T-helper 17 cell (primary cell): ENCODE results near the gene MUC5B. TPM values are rescaled to one million over a fixed set of nuclear protein-coding genes. Genes with fewer than 3 reads are reported as not detected.

Source experiments
- ATAC-seq: fragments of 150-1000 bp; cut with Tn5 transposase; 2 replicates; pipeline ENCODE4 v1.10.0; 2021; ENCODE audit warnings: mild to moderate bottlenecking, moderate library complexity
- DNase-seq, 3 donors: peaks; one replicate each; pipeline versions ENCODE4 v3.0.0 to v3.0.0-alpha.2; 2020 to 2021
- H3K9me3 ChIP-seq: one replicate; pipeline ENCODE4 v1.7.0; 2013; ENCODE audit warnings: low read length, mild to moderate bottlenecking; ENCODE audit not compliant: control insufficient read depth, poor library complexity, severe bottlenecking
- H3K27ac Mint-ChIP-seq: one replicate; pipeline ENCODE4 v1.8.0; 2022; ENCODE audit warnings: mild to moderate bottlenecking, moderate library complexity, mixed read lengths
- H3K27me3 Mint-ChIP-seq: one replicate; pipeline ENCODE4 v1.8.0; 2022; ENCODE audit warnings: mixed read lengths
- H3K36me3 Mint-ChIP-seq: one replicate; pipeline ENCODE4 v1.8.0; 2022; ENCODE audit warnings: low read depth, mixed read lengths
- H3K4me1 Mint-ChIP-seq: one replicate; pipeline ENCODE4 v1.8.0; 2022; ENCODE audit warnings: mild to moderate bottlenecking, mixed read lengths
- H3K4me3 Mint-ChIP-seq: one replicate; pipeline ENCODE4 v1.8.0; 2022; ENCODE audit warnings: mild to moderate bottlenecking, moderate library complexity, mixed read lengths
- total RNA-seq, 4 donors: library from RNA in 2 of 4; stranded (reverse) in 2 of 4; gene quantifications; one replicate each; pipeline ENCODE4 v1.2.3 and lab custom pipeline; 2022 to 2026

MUC5B gene
- total RNA-seq, 2 donors from 2014 or later = not detected

DNA sequence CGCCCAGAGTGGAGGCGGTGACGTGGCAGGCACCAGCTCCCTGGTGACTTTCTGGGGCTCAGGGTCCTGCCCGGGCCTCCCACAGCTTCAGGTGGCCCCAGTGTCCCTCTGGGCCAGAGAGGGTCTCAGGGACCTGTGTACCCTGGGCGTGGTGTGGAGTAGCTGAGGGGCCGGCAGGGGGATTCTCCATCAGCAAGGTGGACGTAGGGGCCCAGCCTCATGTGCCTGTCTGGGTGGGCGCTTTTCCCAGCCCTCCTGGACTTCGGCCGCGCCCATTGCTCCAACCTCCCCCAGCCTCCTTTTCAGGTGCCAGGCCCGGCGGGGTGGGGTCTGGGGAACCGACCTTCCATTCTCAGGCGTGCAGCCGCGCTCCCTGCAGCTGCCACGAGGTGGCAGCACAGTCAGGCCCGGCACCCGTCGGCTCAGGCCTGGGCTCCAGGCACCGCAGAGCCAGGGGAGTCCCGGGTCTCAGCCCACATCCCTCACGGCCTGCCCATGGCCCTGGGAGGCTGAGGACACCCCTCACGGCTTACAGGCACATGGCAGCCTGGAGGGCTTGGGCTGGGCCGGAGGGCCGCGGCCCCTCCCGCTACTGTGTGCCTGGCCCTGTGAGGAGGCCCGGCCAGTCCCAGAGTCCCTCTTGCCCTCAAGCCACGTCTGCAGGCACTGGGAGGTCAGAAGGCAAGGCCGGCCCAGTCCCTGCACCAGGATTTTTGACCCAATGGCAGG, 19.9 kb upstream of the MUC5B start:
- DNase-seq = peak; percentile 43 to 68 (median 44)
- H3K4me3 Mint-ChIP-seq = no peak overlapping the region
- peak; percentile 87 for ATAC-seq
- peaks cover 14% of the 10 kb centered on the region for H3K27me3 Mint-ChIP-seq
- H3K36me3 Mint-ChIP-seq = no peaks in the 10 kb centered on the region
- H3K4me1 Mint-ChIP-seq = no peaks in the 10 kb centered on the region
- no peak overlapping the region for H3K27ac Mint-ChIP-seq
- no peaks in the 10 kb centered on the region for H3K9me3 ChIP-seq

DNA sequence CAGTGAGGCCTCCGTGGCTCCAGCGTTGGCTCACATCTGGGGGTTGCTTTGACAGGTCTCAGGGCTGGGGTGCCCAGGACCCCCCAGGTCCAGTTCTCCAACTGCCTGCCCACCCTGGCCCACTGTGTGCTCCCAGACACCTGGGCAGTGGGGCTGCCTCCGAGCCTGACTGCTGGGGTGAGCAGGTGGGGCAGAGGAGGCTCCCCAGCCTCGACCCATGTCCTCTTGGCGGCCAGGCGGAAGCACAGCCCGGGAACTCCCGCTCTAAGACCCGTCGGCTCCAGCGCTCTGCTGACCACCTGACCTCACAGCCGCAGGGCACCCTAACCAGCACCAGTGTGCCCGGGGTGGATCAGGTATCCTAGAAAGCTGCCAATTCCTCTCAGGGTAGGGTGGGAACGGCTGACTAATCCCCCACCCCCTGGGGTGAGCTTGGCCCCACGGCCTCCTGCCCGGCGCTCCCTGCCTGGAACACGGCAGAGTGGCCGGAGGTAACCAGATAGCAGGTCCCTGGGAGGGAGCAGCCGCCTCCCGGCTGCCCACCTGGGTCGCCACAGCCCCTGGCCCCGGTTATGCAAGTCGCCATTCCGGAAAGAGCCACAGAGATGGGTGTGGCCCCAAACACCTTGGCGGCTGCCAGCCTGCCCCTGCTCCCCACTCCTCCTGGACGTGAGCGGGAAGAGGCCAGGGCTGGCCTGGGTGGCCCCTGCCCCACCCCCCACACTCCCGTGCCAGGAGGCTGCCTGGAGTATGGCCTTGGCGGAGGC, 19.2 kb upstream of the MUC5B start:
- Mint-ChIP-seq H3K4me1 (no peaks in the 10 kb centered on the region), H3K4me3 (no peak overlapping the region), H3K36me3 (no peaks in the 10 kb centered on the region), H3K27ac (no peak overlapping the region), H3K27me3 (peaks cover 14% of the 10 kb centered on the region)
- ATAC-seq (no peak), DNase-seq (peak in 2 of 3 donors; percentile 5 to 10)
- H3K9me3 ChIP-seq = no peaks in the 10 kb centered on the region

DNA sequence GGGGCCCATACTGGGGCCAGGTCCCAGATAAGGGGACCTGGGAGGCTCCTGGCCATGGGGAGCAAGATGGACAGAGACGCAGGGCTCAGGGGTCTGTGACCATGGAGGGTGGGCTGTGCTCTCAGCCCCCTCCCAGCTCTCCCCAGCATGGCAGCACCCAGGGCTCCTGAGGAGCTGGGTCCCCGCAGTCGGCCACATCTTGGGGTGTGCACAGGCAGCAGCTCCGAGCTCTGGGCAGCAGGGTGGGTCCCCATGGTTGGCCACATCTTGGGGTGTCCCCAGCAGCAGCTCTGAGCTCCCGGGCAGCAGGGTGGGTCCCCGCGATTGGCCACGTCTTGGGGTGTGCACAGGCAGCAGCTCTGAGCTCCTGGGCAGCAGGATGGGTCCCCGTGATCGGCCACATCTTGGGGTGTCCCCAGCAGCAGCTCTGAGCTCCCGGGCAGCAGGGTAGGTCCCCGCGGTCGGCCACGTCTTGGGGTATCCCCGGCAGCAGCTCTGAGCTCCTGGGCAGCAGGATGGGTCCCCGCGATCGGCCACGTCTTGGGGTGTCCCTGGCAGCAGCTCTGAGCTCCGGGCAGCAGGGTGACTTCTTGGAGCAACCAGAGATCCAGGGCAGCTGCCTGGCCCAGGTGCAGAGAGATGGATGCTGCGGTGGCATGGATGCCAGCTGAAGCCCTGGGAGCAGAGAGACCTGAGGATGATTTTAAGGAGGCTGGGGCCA, 18.3 kb upstream of the MUC5B start:
- ATAC-seq (no peak), DNase-seq (peak in 2 of 3 donors; percentile 6 to 10)
- no peak overlapping the region for H3K27ac Mint-ChIP-seq
- no peak overlapping the region for H3K4me3 Mint-ChIP-seq
- H3K36me3 Mint-ChIP-seq = no peaks in the 10 kb centered on the region
- H3K9me3 ChIP-seq = no peaks in the 10 kb centered on the region
- H3K27me3 Mint-ChIP-seq = peaks cover 14% of the 10 kb centered on the region
- no peaks in the 10 kb centered on the region for H3K4me1 Mint-ChIP-seq

DNA sequence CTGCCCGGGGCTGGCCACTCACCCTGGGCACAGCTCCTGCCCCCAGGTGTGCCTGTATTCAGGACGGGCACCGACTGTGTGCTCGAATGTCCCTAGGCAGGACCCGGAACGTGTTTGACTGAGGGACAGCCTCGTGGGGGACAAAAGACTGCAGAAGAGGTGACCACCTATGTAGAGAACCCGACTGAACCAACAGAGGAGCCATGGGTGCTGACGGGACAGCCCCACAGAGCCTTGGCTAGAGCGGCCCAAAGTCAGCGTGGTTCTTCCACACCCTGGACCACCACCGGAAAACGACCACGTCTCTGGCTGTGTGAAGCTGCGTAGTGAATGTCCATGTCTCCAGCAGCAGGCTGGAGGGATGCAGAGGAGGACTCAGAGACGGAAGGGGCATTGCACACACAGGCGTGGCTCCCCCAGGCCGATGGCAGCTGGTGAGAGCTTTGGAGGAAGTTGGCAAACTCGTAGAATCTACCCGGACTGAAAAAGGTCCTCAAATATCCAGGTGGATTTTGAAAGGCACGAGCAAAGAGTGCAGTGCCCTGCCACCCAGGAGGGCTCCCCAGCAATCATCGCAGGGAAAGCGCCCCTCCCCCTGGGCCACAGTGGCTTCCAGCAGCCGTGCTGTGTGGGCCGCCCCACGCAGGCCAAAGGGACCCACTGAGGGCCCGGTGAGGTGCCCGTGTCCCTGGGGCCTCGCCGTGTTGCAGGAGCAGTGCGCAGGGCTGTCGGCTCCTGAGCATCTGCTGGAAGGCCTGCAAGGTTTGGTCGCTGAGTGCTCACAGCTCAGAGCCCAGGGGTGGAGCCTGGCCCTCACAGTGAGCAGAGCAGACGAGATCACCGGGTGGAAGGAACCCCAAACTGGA, 17.5 kb upstream of the MUC5B start:
- Mint-ChIP-seq H3K4me3 (no peak overlapping the region), H3K27me3 (peaks cover 14% of the 10 kb centered on the region), H3K4me1 (no peaks in the 10 kb centered on the region), H3K27ac (no peak overlapping the region), H3K36me3 (no peaks in the 10 kb centered on the region)
- DNase-seq (peak in 1 of 3 donors; percentile 9), ATAC-seq (no peak)
- H3K9me3 ChIP-seq = no peaks in the 10 kb centered on the region

DNA sequence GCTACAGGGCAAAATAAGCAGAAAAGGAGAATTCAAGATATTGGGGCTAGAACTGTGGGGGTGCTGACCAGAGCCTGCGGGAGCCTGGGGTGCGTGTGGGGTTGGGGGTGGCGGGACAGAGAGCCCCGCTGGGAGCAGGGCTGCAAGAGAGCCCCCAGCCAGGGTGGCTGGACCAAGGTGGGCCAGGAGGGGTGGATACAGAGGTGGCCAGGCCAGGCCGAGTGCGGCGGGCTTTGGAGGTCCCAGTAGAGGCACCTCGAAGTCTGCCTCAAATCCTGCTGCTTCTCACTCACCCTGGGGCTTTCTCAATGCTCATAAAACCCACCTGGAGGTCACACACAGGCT, 16.9 kb upstream of the MUC5B start:
- Mint-ChIP-seq H3K36me3 (no peaks in the 10 kb centered on the region), H3K27ac (no peak overlapping the region), H3K4me1 (no peaks in the 10 kb centered on the region), H3K27me3 (peaks cover 14% of the 10 kb centered on the region), H3K4me3 (no peak overlapping the region)
- no peak for ATAC-seq
- peak in 1 of 3 donors; percentile 9 for DNase-seq
- peaks cover 1% of the 10 kb centered on the region for H3K9me3 ChIP-seq

DNA sequence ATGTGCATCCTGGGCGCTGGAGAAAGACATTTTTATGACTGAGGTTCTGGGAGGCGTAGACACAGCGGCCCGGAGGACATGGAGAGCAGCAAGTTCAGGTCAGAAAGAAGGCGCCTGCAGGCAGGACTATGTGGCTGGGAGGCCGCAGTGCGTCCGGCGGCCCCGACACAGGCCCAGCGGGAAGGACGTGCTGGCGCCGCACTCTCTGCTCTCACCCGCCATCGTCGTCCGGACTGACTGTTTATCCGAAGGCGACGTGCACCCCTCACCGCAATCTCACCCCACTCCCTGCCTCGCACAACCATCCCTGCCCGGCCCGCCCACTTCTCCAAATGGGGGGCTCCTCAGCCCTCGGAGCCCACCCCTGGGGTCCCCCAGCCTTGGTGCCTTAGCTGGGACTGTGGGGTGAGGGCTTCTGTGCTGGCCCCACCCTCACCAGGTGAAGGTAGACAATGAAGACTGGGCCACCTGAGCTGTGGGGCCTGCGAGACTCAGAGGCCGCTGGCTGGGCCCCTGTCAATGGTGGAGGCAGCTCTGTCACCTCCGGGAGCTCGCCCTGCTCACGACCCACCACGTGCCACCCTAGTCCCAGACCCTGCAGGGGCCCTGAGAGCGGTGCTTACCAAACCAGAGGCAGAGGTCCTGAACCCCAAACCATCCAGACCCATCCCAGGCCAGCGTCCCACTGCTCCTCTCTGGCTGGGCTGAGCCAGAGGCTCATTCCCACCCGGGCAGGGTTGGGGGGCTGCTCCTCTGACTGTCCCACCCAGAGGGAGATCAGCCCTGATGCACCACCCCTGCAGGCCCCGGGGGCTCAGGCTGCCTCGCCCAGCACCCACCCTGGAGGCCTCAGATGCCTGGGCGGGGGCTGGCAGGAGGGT, 16.2 kb upstream of the MUC5B start:
- H3K27ac Mint-ChIP-seq = no peak overlapping the region
- peaks cover 8% of the 10 kb centered on the region for H3K9me3 ChIP-seq
- peaks cover 14% of the 10 kb centered on the region for H3K27me3 Mint-ChIP-seq
- no peaks in the 10 kb centered on the region for H3K4me1 Mint-ChIP-seq
- ATAC-seq (no peak), DNase-seq (peak in 2 of 3 donors; percentile 3 to 9)
- H3K4me3 Mint-ChIP-seq = no peak overlapping the region
- no peaks in the 10 kb centered on the region for H3K36me3 Mint-ChIP-seq

DNA sequence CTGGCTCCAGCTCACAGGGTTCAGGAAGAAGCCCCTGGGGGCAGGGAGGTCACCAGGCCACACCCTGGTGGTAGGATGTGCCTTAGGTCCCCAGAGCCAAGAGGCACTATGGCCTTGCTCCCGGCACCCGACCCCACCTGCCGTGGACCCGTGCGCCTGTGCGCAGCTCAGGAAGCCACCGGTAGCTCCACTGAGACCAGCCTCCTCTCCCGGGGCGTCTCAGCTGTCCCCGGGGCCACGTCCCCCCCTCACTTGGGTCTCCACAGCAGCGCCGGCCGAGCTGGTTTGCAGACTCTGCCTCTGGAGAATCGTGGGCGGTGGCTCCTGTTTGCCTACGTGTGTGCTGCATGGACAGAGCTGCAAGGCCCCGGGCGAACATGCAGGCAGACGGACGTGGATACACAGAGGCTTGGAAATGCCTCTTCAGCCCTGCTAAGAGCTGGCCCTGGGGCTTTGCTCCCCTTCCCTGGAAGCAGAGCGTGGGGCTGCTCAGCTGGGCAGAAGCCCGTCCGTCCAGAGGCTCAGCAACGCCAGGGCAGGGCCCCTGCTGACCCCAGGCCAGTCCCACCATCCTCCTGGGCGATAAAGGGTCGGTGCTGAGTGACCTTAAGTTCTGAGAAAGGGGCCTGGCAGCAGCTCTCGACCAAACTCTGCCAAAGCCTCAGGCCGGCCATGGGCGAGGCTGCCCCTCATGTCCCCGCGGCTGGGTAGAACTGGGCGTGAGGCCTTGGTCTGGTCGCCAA, 15.3 kb upstream of the MUC5B start:
- Mint-ChIP-seq H3K4me3 (no peak overlapping the region), H3K4me1 (no peaks in the 10 kb centered on the region), H3K27ac (no peak overlapping the region), H3K27me3 (peaks cover 14% of the 10 kb centered on the region), H3K36me3 (no peaks in the 10 kb centered on the region)
- ATAC-seq (no peak), DNase-seq (peak in 2 of 3 donors; percentile 6)
- H3K9me3 ChIP-seq = peaks cover 9% of the 10 kb centered on the region

DNA sequence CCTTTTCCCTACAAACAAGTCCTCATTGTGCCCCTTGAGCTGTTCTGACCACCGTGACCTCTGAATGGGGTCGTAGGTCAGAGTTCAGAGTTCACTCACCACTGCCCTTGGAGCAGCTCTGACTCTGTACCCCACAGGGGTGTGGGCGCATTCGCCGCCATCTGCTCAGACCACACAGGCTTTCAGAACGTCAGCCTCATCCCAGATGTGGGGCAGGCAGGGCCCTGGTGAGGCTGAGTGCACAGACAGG, 14.8 kb upstream of the MUC5B start:
- no peak overlapping the region for H3K27ac Mint-ChIP-seq
- no peak overlapping the region for H3K4me3 Mint-ChIP-seq
- no peak for ATAC-seq

DNA sequence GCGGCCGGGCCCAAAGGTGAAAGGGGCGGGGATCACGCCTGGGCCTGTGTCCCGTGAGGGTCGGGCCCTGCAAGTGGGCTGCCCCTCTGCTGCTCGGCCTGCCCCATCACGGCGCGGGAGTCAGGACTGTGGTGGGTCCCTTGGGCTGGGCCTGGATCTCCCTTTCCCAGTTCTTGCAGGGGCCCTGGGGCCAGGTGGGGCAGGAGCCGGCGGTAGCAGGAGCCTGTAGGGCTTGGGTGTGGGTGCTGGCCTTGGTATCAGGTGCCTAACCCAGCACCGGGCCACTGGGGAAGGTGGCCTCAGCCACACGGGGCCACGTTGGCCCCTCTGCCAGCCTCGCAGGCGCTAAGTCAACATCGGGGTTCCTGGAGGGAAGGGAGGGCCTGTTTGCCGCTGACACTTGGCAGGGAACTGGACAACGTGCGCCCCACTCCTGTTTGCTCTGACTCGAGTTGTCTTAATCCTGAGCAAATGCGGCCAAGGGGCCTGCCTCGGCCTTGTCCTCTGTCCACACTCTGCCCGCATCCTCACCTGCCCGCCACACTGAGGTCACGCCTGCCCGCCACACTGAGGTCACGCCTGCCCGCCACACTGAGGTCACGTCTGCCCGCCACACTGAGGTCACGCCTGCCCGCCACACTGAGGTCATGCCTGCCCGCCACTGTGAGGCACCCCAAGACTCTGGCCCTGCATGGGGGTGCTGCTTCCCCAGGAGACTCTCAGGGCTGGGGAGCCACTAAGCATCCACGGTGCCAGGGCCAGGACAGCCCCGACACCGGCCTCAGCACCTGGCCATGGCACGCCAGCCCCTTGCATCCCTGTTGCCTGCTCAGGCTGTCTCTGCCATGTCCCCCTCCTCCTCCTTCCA, 14.2 kb upstream of the MUC5B start:
- Mint-ChIP-seq H3K4me3 (no peak overlapping the region), H3K27me3 (peaks cover 14% of the 10 kb centered on the region), H3K36me3 (no peaks in the 10 kb centered on the region), H3K4me1 (no peaks in the 10 kb centered on the region), H3K27ac (no peak overlapping the region)
- peaks cover 9% of the 10 kb centered on the region for H3K9me3 ChIP-seq
- peak in 2 of 3 donors; percentile 6 to 7 for DNase-seq
- ATAC-seq = no peak

More for the DNA sequence above, 14.8 kb upstream of the MUC5B start:
- no peak for DNase-seq
- H3K9me3 ChIP-seq = peaks cover 9% of the 10 kb centered on the region
- no peaks in the 10 kb centered on the region for H3K36me3 Mint-ChIP-seq
- peaks cover 14% of the 10 kb centered on the region for H3K27me3 Mint-ChIP-seq
- no peaks in the 10 kb centered on the region for H3K4me1 Mint-ChIP-seq

DNA sequence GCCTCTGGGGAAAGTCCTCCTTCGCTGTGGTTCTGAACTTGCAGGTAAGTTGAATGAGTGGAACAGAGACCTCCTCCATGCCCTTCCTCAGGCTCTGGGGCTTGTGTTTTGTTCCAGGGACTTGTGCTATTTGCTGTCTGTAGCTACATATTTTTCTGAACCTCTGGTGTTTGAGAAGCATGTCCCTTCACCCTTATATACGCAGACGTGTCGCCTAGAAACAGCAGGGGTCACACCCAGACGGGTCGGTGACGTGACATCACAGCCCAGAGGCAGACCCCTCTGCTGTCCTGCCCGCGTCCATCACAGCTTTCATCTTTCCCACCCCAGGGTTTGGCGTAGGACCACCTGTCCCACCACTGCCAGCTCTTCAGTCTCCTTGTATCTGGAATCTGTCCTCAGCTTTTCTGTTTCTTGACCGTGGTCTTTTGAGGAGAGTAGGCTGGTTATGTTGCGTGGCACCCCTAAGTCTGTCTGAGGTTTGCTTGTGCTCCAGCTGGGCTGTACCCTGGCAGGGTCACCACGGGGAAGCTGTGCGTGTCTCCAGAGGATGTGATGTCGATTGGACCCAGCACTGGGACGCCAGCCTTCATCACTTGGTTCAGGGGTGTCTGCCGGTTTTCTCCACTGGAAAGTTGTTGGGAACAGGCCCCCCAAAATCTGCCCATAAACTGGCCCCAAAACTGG, 13.4 kb upstream of the MUC5B start:
- Mint-ChIP-seq H3K4me3 (no peak overlapping the region), H3K27ac (no peak overlapping the region), H3K4me1 (no peaks in the 10 kb centered on the region), H3K36me3 (no peaks in the 10 kb centered on the region), H3K27me3 (peaks cover 13% of the 10 kb centered on the region)
- ATAC-seq (no peak), DNase-seq (no peak)
- H3K9me3 ChIP-seq = peaks cover 9% of the 10 kb centered on the region

DNA sequence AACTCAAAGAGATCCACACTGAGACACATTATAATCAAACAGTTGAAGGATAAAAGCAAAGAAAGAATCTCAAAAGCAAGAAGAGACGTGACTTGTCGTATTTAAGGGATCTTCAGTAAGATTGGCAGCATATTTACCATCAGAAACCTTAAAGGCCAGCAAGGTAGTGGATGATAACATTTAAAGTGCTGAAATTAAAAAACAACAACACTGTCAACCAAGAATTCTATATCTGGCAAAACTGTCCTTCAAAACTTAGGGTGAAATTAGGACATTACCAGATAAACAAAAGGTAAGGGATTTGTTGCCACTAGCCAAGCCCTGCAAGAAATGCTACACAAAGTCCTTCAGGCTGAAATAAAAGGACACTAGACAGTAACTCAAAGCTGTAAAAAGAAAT, 11.0 kb upstream of the MUC5B start:
- no peak for DNase-seq
- Mint-ChIP-seq H3K27me3 (no peaks in the 10 kb centered on the region), H3K4me3 (no peak overlapping the region), H3K4me1 (no peaks in the 10 kb centered on the region), H3K27ac (no peak overlapping the region), H3K36me3 (no peaks in the 10 kb centered on the region)
- peaks cover 9% of the 10 kb centered on the region for H3K9me3 ChIP-seq
- ATAC-seq = no peak
